Spleen (tissue), 11 donors: Measurements from ENCODE around the gene TTC24. TPM values are rescaled to one million over a fixed set of nuclear protein-coding genes. Genes with fewer than 3 reads are reported as not detected.

Source experiments
- DNase-seq: peaks from one replicate; pipeline ENCODE4 v3.0.0-alpha.2; 2020
- H3K27ac ChIP-seq, 8 donors: fragments of 200-600 bp; sonication (generic) in 7 of 8; 1 replicate in 4 of 8; 2 replicates in 4 of 8; pipeline versions ENCODE4 v1.5.0 to v1.8.0; 2016 to 2021; ENCODE audit warnings: inconsistent platforms in 4 of 8, mild to moderate bottlenecking in 4 of 8, moderate library complexity in 1 of 8
- H3K27me3 ChIP-seq, 7 donors: fragments of 200-600 bp; sonication (generic) in 6 of 7; replicated peaks in 1 of 7; 1 replicate in 4 of 7; 2 replicates in 3 of 7; pipeline versions ENCODE4 v1.5.0 to v1.8.0; 2016 to 2021; ENCODE audit warnings: inconsistent platforms in 3 of 7, mild to moderate bottlenecking in 1 of 7
- H3K36me3 ChIP-seq, 6 donors: fragments of 200-600 bp; sonication (generic) in 5 of 6; 1 replicate in 4 of 6; 2 replicates in 2 of 6; pipeline versions ENCODE4 v1.5.0 to v1.8.0; 2016 to 2021; ENCODE audit warnings: inconsistent platforms in 2 of 6
- H3K4me1 ChIP-seq, 6 donors: fragments of 200-600 bp; sonication (generic) in 5 of 6; 1 replicate in 3 of 6; 2 replicates in 3 of 6; pipeline versions ENCODE4 v1.5.0 to v1.8.0; 2016 to 2021; ENCODE audit warnings: inconsistent platforms in 3 of 6
- H3K4me3 ChIP-seq, 8 donors: fragments of 200-600 bp; sonication (generic) in 7 of 8; 1 replicate in 4 of 8; 2 replicates in 4 of 8; pipeline versions ENCODE4 v1.5.0 to v1.8.0; 2016 to 2021; ENCODE audit warnings: inconsistent platforms in 4 of 8, mild to moderate bottlenecking in 4 of 8, moderate library complexity in 2 of 8
- H3K9me3 ChIP-seq, 8 donors: fragments of 200-600 bp; sonication (generic) in 7 of 8; 1 replicate in 4 of 8; 2 replicates in 4 of 8; pipeline versions ENCODE4 v1.5.0 to v1.8.0; 2016 to 2021; ENCODE audit warnings: inconsistent platforms in 4 of 8
- POLR2A ChIP-seq, 3 donors: fragments of 450-650 bp; IDR thresholded peaks; one replicate each; pipeline ENCODE4 v1.5.1; 2017; ENCODE audit warnings: antibody characterized with exemption in 3 of 3, mild to moderate bottlenecking in 1 of 3
- POLR2AphosphoS5 ChIP-seq, 3 donors: sonication (generic); formaldehyde crosslinking; IDR thresholded peaks; one replicate each; pipeline ENCODE4 v1.5.1; 2017; ENCODE audit warnings: antibody characterized with exemption in 3 of 3
- WGBS, 5 donors: extraction: QIAGEN DNeasy Blood & Tissue Kit in 3 of 5; methylation state at CpG; one replicate each; pipeline versions ENCODE4 v1.1.5 to v1.1.7; 2013 to 2018; 5-methylcytosine and 5-hydroxymethylcytosine counted together
- intact Hi-C: fragments of 100-400 bp; cut with DNase I; formaldehyde crosslinking; loops from one replicate; pipeline ENCODE4 v1.15.0; 2023; ENCODE audit warnings: low total_unique reads
- polyA plus RNA-seq, 3 donors: library from polyadenylated mRNA; stranded (reverse); fragments of 200-250 nt; gene quantifications; one replicate each; pipeline ENCODE4 v1.2.1, GENCODE V29; 2013
- total RNA-seq, 7 donors: library from RNA; depleted of rRNA in 3 of 7; stranded (reverse); fragments of >200 nt in 3 of 7; fragmentation: NEBNext Ultra II Directional in 4 of 7; extraction: Animal tissue kit (Norgen Biotek cat#: 25700) in 4 of 7; gene quantifications; one replicate each; pipeline versions ENCODE4 v1.1.0 to v1.2.1, GENCODE V29; 2016 to 2021
- TF ChIP-seq, protein P1 (sequence below), 11 experiments: fragments of 200-600 bp in 7 of 11; fragments of 450-650 bp in 4 of 11; sonication (generic) in 4 of 11; IDR thresholded peaks in 8 of 11; conservative IDR thresholded peaks in 3 of 11; 1 replicate in 7 of 11; 2 replicates in 4 of 11; pipeline versions ENCODE4 v1.4.0 to v1.8.0; 2016 to 2021; ENCODE audit warnings: antibody characterized with exemption in 11 of 11, inconsistent platforms in 4 of 11, mild to moderate bottlenecking in 1 of 11
- donor health status: healthy with polysubstance abuse.
- donor health status: DM: no; HTN: no; CAD: no; lungs with moderate emphysema.
- donor health status: DM: no; HTN: no; CAD: no.
- donor health status: Bipolar disorder and iron deficiency.
- donor health status: healthy.
- donor health status: DM: no; HTN: no; CAD: no.
- donor health status: DM: yes; HTN: yes; CAD: no.

Gene TTC24
- total and polyA plus RNA-seq, 10 donors = 2.3 to 6.4 (median 4.0) TPM

DNA sequence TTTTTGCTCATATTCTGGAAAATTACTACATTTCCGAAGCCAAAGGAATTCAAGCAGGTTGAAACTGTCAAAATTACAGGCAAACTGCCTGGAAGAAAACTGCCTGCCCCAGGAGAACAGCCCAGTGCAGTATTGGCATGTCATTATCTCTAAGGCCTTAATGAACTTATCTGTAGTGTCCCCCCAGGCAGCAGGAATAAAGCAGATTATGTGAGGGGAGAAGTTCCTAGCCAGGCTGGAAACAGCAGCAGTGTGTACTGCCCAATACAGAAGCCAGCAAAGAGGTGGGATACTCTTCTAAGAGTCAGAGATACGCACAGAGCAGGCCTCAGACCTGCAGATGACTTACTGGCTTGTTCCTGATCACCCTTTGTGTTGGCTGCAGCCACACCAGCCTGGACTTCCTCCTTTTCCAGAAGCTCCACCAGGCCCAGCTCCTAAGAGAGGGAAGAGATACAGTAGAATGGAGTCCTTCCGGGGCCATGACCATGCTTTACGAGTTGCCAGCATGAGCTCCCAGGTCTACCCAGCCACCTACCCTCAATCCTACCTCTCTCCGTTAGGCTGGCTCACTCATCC is 18.8 kb upstream of the TTC24 start:
- no peak overlapping the region for H3K4me3 ChIP-seq
- no peaks in the 10 kb centered on the region for H3K27me3 ChIP-seq
- WGBS, 5 donors = 75 to 80% (median 77%) methylated on average over 5 of the region's 5 CpGs
- TF ChIP-seq POLR2A (IDR thresholded peaks at IDR 0.05) = no peak
- TF ChIP-seq, protein P1, sequence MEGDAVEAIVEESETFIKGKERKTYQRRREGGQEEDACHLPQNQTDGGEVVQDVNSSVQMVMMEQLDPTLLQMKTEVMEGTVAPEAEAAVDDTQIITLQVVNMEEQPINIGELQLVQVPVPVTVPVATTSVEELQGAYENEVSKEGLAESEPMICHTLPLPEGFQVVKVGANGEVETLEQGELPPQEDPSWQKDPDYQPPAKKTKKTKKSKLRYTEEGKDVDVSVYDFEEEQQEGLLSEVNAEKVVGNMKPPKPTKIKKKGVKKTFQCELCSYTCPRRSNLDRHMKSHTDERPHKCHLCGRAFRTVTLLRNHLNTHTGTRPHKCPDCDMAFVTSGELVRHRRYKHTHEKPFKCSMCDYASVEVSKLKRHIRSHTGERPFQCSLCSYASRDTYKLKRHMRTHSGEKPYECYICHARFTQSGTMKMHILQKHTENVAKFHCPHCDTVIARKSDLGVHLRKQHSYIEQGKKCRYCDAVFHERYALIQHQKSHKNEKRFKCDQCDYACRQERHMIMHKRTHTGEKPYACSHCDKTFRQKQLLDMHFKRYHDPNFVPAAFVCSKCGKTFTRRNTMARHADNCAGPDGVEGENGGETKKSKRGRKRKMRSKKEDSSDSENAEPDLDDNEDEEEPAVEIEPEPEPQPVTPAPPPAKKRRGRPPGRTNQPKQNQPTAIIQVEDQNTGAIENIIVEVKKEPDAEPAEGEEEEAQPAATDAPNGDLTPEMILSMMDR (IDR thresholded peaks at IDR 0.05 in 8 of 11, conservative IDR thresholded peaks at IDR 0.05 in 3 of 11) = no peak
- no peak for TF ChIP-seq POLR2AphosphoS5 (IDR thresholded peaks at IDR 0.05)
- intact Hi-C loops = no loop called here
- DNase-seq = no peak
- no peaks in the 10 kb centered on the region for H3K9me3 ChIP-seq
- peaks cover 0 to 54% (median 0%) of the 10 kb centered on the region in 6 donors for H3K36me3 ChIP-seq
- no peak overlapping the region for H3K27ac ChIP-seq
- H3K4me1 ChIP-seq = no peaks in the 10 kb centered on the region

DNA sequence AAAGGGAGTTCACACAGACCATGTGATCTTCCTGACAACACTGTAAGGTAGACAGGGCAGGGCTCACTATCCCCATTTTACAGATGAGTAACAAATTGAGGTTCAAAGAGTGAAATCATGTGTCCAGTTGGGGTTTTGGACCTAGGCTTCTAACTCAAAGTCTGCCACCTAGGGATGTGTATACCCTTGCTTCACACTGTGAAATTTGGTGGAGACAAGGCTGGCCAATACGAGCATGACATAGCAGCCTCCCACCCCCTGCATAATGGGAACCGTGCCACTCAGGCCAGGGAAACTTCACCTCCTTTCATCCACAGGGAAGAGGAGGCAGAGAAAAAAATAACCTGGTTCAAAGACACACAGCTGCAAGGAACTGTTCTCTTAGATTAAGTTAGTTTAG is 14.0 kb upstream of the TTC24 start:
- TF ChIP-seq, protein P1 (IDR thresholded peaks at IDR 0.05 in 8 of 11, conservative IDR thresholded peaks at IDR 0.05 in 3 of 11) = no peak
- TF ChIP-seq POLR2A (IDR thresholded peaks at IDR 0.05) = no peak
- TF ChIP-seq POLR2AphosphoS5 (IDR thresholded peaks at IDR 0.05) = no peak
- Histone ChIP-seq H3K4me3 (no peak overlapping the region), H3K27me3 (peaks cover 0 to 6% (median 0%) of the 10 kb centered on the region in 7 donors), H3K4me1 (no peaks in the 10 kb centered on the region), H3K9me3 (no peaks in the 10 kb centered on the region), H3K27ac (no peak overlapping the region), H3K36me3 (peaks cover 0 to 35% (median 0%) of the 10 kb centered on the region in 6 donors)
- no peak for DNase-seq
- 82 to 90% (median 87%) methylated on average over 2 of the region's 2 CpGs for WGBS, 5 donors
- intact Hi-C loops = no loop called here

DNA sequence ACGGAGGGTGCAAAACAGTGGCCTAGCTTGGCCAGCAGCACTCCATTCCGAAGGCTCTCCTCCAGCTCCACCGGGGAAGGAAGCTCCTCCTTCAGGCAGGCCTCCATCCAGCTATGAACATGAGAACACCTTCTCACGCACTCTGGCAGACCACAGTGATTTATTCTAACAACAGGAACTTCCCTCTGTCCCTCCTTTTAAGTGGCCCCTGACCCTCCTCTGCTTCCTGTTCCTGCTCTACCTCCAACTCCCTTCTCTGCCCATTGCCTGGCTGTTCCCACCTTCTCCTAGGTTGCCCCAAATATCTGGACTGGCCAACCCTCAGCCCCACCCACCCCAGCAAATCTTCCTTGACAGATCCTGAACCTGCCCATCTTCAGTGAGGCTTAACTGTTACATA is 13.1 kb upstream of the TTC24 start:
- Histone ChIP-seq H3K4me1 (peaks cover 0 to 4% (median under 1%) of the 10 kb centered on the region in 6 donors), H3K9me3 (no peaks in the 10 kb centered on the region), H3K27me3 (peaks cover 0 to 16% (median 0%) of the 10 kb centered on the region in 7 donors), H3K36me3 (peaks cover 0 to 29% (median 0%) of the 10 kb centered on the region in 6 donors), H3K4me3 (no peak overlapping the region), H3K27ac (no peak overlapping the region)
- intact Hi-C loops = no loop called here
- TF ChIP-seq POLR2AphosphoS5 (IDR thresholded peaks at IDR 0.05) = no peak
- no peak for TF ChIP-seq POLR2A (IDR thresholded peaks at IDR 0.05)
- TF ChIP-seq, protein P1 (IDR thresholded peaks at IDR 0.05 in 8 of 11, conservative IDR thresholded peaks at IDR 0.05 in 3 of 11) = no peak
- DNase-seq = no peak
- WGBS, 5 donors = 73 to 85% (median 77%) methylated on average over 4 of the region's 4 CpGs

DNA sequence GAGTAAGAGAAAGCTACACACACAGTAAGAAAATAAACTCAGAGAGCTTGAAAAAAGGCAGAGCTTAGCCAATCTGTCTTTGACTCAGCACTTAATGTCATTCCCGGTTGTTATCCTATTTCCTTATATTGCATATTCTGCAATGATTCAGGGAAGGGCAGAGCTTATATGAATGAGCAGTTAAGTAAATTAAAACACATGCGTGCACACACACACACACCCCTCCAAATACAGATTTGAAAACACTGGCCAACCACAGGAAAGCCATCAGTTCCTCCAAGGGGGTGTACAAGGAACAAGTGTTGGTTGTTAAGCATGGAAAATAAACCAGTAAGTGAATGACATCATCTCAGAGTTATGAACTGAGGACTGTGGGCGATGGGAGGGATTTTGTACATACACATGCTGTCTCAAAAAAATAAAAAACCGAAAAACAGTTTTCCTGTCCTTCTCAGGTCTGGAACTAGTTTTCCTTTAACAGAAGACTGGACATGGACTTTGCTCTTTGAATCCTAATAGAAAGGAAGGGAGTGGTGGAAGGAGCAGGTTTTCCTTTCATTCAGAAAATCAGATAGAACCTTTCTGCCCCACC is 8.2 kb upstream of the TTC24 start:
- Histone ChIP-seq H3K27me3 (peaks cover 0 to 34% (median 4%) of the 10 kb centered on the region in 7 donors), H3K4me3 (no peak overlapping the region), H3K9me3 (no peaks in the 10 kb centered on the region)

More for the DNA sequence above, 8.2 kb upstream of the TTC24 start:
- intact Hi-C loops = no loop called here
- peaks cover 6 to 20% (median 14%) of the 10 kb centered on the region in 6 donors for H3K4me1 ChIP-seq
- 26 to 41% (median 31%) methylated on average over 4 of the region's 4 CpGs for WGBS, 5 donors
- no peak for TF ChIP-seq POLR2AphosphoS5 (IDR thresholded peaks at IDR 0.05)
- TF ChIP-seq, protein P1 (IDR thresholded peaks at IDR 0.05 in 8 of 11, conservative IDR thresholded peaks at IDR 0.05 in 3 of 11) = no peak
- no peak for TF ChIP-seq POLR2A (IDR thresholded peaks at IDR 0.05)
- H3K27ac ChIP-seq = no peak overlapping the region
- no peak for DNase-seq
- H3K36me3 ChIP-seq = peaks cover 0 to 4% (median 0%) of the 10 kb centered on the region in 6 donors
